Neuronal stem cell (in vitro differentiated cells): ENCODE measurements around the gene NDEL1.
A peak's percentile ranks its signal among the peaks of the same experiment; 100 is the strongest.

ENCODE experiments used
- DNase-seq: peaks from one replicate; pipeline ENCODE4 v3.0.0-alpha.2; 2013; ENCODE audit warnings: low spot score
- H2AFZ ChIP-seq: one replicate; pipeline ENCODE4 v1.6.1; 2013; ENCODE audit warnings: mild to moderate bottlenecking, low read length, inconsistent platforms
- H2AK5ac ChIP-seq: 2 replicates; pipeline ENCODE4 v1.6.1; 2013; ENCODE audit warnings: low read depth, mild to moderate bottlenecking, inconsistent platforms, low read length, moderate library complexity, mixed read lengths
- H2BK120ac ChIP-seq: 2 replicates; pipeline ENCODE4 v1.6.1; 2013; ENCODE audit warnings: low read depth, mild to moderate bottlenecking, inconsistent platforms, low read length, moderate library complexity, mixed read lengths
- H2BK12ac ChIP-seq: one replicate; pipeline ENCODE4 v1.6.1; 2013; ENCODE audit warnings: low read length, inconsistent platforms
- H2BK15ac ChIP-seq: 2 replicates; pipeline ENCODE4 v1.6.1; 2013; ENCODE audit warnings: mild to moderate bottlenecking, low read length, inconsistent platforms, mixed read lengths
- H2BK5ac ChIP-seq: one replicate; pipeline ENCODE4 v1.6.1; 2013; ENCODE audit warnings: inconsistent platforms, mild to moderate bottlenecking, low read length, moderate library complexity
- H3K14ac ChIP-seq: one replicate; pipeline ENCODE4 v1.6.1; 2013; ENCODE audit warnings: low read length, inconsistent platforms
- H3K18ac ChIP-seq: 2 replicates; pipeline ENCODE4 v1.6.1; 2013; ENCODE audit warnings: low read length, inconsistent platforms
- H3K23ac ChIP-seq: 2 replicates; pipeline ENCODE4 v1.6.1; 2013; ENCODE audit warnings: low read depth, mild to moderate bottlenecking, mixed read lengths, low read length, inconsistent platforms; ENCODE audit not compliant: poor library complexity
- H3K27ac ChIP-seq: replicated peaks from 3 replicates; pipeline ENCODE4 v1.5.1; 2013; ENCODE audit warnings: low read length, inconsistent platforms
- H3K27me3 ChIP-seq, 3 experiments: 2 replicates each; pipeline ENCODE4 v1.6.1; 2013; ENCODE audit warnings: low read length in 3 of 3, mild to moderate bottlenecking in 2 of 3, inconsistent platforms in 1 of 3, low read depth in 1 of 3, mixed read lengths in 1 of 3, moderate library complexity in 1 of 3; ENCODE audit not compliant: control insufficient read depth in 3 of 3, insufficient read depth in 3 of 3
- H3K36me3 ChIP-seq, 2 donors: replicated peaks in 1 of 2; 2 replicates each; pipeline ENCODE4 v1.6.1; 2013; ENCODE audit warnings: low read length in 2 of 2; ENCODE audit not compliant: control insufficient read depth in 2 of 2, insufficient read depth in 2 of 2
- H3K4ac ChIP-seq: 2 replicates; pipeline ENCODE4 v1.6.1; 2013; ENCODE audit warnings: inconsistent platforms, mild to moderate bottlenecking, low read length, moderate library complexity
- H3K4me1 ChIP-seq, 2 donors: 1 replicate in 1 of 2; 2 replicates in 1 of 2; pipeline ENCODE4 v1.6.1; 2013; ENCODE audit warnings: low read length in 2 of 2, low read depth in 1 of 2; ENCODE audit not compliant: control insufficient read depth in 2 of 2, insufficient read depth in 1 of 2
- H3K4me2 ChIP-seq: one replicate; pipeline ENCODE4 v1.6.1; 2013; ENCODE audit warnings: mild to moderate bottlenecking, low read length, inconsistent platforms; ENCODE audit not compliant: insufficient read depth, poor library complexity, severe bottlenecking
- H3K4me3 ChIP-seq, 2 donors: 2 replicates each; pipeline ENCODE4 v1.5.1; 2013; ENCODE audit warnings: low read length in 2 of 2, mild to moderate bottlenecking in 2 of 2, inconsistent platforms in 1 of 2, moderate library complexity in 1 of 2
- H3K79me1 ChIP-seq: one replicate; pipeline ENCODE4 v1.6.1; 2013; ENCODE audit warnings: low read depth, mild to moderate bottlenecking, inconsistent platforms, low read length, moderate library complexity
- H3K9ac ChIP-seq: one replicate; pipeline ENCODE4 v1.6.1; 2013; ENCODE audit warnings: mild to moderate bottlenecking, low read depth, low read length, inconsistent platforms; ENCODE audit not compliant: poor library complexity
- H3K9me3 ChIP-seq, 2 donors: replicated peaks in 1 of 2; 2 replicates each; pipeline versions ENCODE3 to v1.6.1; 2013; ENCODE audit warnings: low read length in 2 of 2, mild to moderate bottlenecking in 2 of 2, inconsistent platforms in 1 of 2, low read depth in 1 of 2, mixed read lengths in 1 of 2, moderate library complexity in 1 of 2; ENCODE audit not compliant: control insufficient read depth in 2 of 2, insufficient read depth in 1 of 2
- H4K8ac ChIP-seq: one replicate; pipeline ENCODE4 v1.6.1; 2013; ENCODE audit warnings: low read depth, mild to moderate bottlenecking, inconsistent platforms, low read length, moderate library complexity
- H4K91ac ChIP-seq: one replicate; pipeline ENCODE4 v1.6.1; 2013; ENCODE audit warnings: low read length, low read depth, mild to moderate bottlenecking, inconsistent platforms; ENCODE audit not compliant: poor library complexity
- WGBS, 2 donors: extraction: QIAGEN DNeasy Blood & Tissue Kit; methylation state at CpG; one replicate each; pipeline ENCODE4 v1.1.7; 2013; ENCODE audit warnings: missing lambda C conversion rate in 2 of 2, mixed read lengths in 1 of 2; ENCODE audit not compliant: insufficient read length in 2 of 2, insufficient replicate concordance in 1 of 2; ENCODE audit errors: extremely low coverage in 2 of 2; 5-methylcytosine and 5-hydroxymethylcytosine counted together

Gene NDEL1

DNA sequence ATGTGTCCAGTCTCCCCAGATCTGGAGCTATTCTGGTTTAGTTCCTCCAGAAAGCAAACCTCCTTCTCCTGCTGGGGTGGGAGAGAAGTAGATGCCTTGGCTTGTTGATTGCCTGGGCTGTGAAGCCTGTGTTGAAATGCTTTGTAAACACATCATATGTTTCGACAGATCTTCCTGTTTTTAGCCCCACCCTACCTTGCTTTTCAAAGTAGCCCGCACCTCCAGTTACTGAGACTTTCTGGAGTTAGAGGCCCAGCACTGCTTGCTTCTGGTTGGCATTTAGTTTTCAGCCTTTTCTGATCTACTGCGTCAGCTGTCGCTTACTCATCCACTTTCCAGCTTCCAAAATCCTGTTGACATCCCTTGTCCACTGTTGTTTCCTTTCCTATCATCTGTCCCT is 17.9 kb upstream of the NDEL1 start:
- Histone ChIP-seq H2BK5ac (no peak overlapping the region), H2BK120ac (no peak overlapping the region), H3K36me3 (no peaks in the 10 kb centered on the region), H3K79me1 (no peaks in the 10 kb centered on the region), H3K18ac (no peak overlapping the region), H3K27me3 (peaks cover 0 to 38% (median 0%) of the 10 kb centered on the region in 3 experiments), H2BK15ac (no peak overlapping the region), H4K91ac (no peak overlapping the region), H3K9me3 (peaks cover 0 to 2% of the 10 kb centered on the region in 2 donors), H3K9ac (no peak overlapping the region), H2BK12ac (no peak overlapping the region), H2AFZ (no peak overlapping the region), H4K8ac (no peak overlapping the region), H2AK5ac (no peak overlapping the region), H3K14ac (no peak overlapping the region), H3K27ac (no peak overlapping the region), H3K4ac (no peak overlapping the region), H3K4me2 (no peak overlapping the region), H3K23ac (no peak overlapping the region), H3K4me1 (no peaks in the 10 kb centered on the region), H3K4me3 (no peak overlapping the region)
- no CpG with 5 or more reads among the region's 4 CpGs for WGBS, 2 donors
- DNase-seq = no peak

DNA sequence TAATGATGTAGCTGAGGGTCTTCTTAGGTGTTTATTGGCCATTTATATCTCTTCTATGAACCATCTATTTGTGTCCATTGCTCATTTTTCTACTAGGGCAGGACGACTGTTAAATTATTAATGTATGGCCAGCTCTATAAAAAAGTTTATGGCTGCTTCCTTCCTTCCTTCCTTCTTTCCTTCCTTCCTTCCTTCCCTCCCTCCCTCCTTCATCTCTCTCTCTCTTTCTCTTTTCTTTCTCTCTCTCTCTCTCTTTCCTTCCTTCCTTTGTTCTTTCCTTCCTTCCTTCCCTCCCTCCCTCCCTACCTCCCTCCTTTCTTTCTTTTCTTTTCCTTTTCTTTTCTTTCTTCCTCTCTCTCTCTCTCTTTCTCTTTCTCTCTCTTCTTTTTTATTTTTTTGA is 17.2 kb upstream of the NDEL1 start:
- H2BK5ac ChIP-seq = no peak overlapping the region
- no peak overlapping the region for H2BK15ac ChIP-seq
- no peaks in the 10 kb centered on the region for H3K79me1 ChIP-seq
- no peak overlapping the region for H2AK5ac ChIP-seq
- no peaks in the 10 kb centered on the region for H3K4me1 ChIP-seq
- no peaks in the 10 kb centered on the region for H3K36me3 ChIP-seq
- H3K18ac ChIP-seq = no peak overlapping the region
- H3K9ac ChIP-seq = no peak overlapping the region
- no peak overlapping the region for H2BK120ac ChIP-seq
- no peak overlapping the region for H3K4ac ChIP-seq
- H4K91ac ChIP-seq = no peak overlapping the region
- no CpG with 5 or more reads among the region's 1 CpG for WGBS, 2 donors
- no peak overlapping the region for H3K23ac ChIP-seq
- H3K4me3 ChIP-seq = no peak overlapping the region
- no peak for DNase-seq
- no peak overlapping the region for H3K14ac ChIP-seq
- no peak overlapping the region for H2BK12ac ChIP-seq
- H4K8ac ChIP-seq = no peak overlapping the region
- no peak overlapping the region for H2AFZ ChIP-seq
- H3K27ac ChIP-seq = no peak overlapping the region
- peaks cover 0 to 2% of the 10 kb centered on the region in 2 donors for H3K9me3 ChIP-seq
- H3K4me2 ChIP-seq = no peak overlapping the region
- H3K27me3 ChIP-seq = peaks cover 0 to 33% (median 0%) of the 10 kb centered on the region in 3 experiments

DNA sequence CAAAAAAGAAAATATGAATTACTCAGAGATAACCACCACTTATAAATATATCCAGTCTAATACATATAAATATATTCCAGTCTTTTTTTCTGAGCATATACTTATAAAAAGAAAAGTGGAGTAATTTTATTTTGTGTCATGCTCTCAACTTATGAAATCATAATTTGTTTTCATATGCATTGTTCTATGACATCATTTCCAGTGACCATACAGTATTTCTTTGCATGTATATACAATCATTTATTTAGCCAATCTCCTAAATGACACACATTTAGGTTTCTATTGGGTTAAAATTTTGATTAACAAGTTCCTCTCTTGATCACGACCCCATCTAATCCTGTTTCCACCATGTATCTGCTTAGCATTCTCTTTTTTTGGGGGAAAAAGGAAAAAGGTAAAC is 16.4 kb upstream of the NDEL1 start:
- Histone ChIP-seq H2AK5ac (no peak overlapping the region), H3K4me3 (no peak overlapping the region), H2BK15ac (no peak overlapping the region), H2BK12ac (no peak overlapping the region), H2BK120ac (no peak overlapping the region), H2AFZ (no peak overlapping the region), H3K4ac (no peak overlapping the region), H3K4me1 (no peaks in the 10 kb centered on the region), H3K14ac (no peak overlapping the region), H4K8ac (no peak overlapping the region), H3K18ac (no peak overlapping the region), H4K91ac (no peak overlapping the region), H3K23ac (no peak overlapping the region), H3K27ac (no peak overlapping the region), H3K27me3 (peaks cover 0 to 31% (median 0%) of the 10 kb centered on the region in 3 experiments), H3K9me3 (peaks cover 0 to 2% of the 10 kb centered on the region in 2 donors), H2BK5ac (no peak overlapping the region), H3K79me1 (no peaks in the 10 kb centered on the region), H3K36me3 (no peaks in the 10 kb centered on the region), H3K4me2 (no peak overlapping the region), H3K9ac (no peak overlapping the region)
- no peak for DNase-seq
- WGBS, 2 donors = no CpG with 5 or more reads among the region's 1 CpG

DNA sequence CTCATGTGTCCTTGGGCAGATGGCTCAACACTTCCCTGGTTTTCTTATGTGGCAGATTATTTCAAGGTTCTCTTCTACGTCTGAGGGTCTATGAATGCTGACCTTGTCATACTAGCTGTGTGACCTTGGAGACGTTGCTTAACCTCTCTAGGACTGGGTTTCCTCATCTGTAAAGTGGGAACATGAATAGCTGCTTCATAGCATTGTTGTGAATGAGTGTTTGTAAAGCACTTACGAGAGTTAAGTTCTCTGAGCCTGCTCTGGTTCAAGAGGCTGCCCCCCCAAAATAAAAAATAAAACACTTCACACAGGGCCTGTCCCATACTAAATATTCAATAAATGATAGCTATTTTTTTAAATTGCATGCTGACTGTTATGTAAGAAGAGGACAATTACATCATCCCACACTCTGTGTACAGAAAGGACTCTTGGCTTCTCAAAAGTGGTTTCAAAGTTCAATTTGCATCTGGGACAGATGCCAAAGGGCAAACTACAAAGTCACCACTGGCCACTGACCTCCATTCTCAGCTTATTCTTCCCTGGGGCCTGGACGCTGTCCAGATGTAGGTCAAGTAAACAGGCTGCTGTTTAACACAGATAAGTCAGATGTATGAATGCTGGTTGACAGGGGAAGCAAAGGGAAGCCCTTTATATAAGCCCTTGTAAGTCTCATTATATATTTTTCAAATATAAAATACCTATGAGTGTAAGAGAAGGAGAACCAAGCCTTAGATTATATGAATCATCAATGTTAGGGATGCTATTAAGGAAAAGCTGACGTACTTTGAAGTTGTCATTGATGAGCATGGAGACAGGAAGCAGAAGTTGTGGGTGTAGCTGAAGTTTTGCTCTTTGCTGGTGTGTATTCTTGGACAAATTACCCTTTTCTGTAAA is 15.4 kb upstream of the NDEL1 start:
- H3K4me3 ChIP-seq = no peak overlapping the region
- no peak overlapping the region for H4K91ac ChIP-seq
- no peak for DNase-seq
- H3K18ac ChIP-seq = no peak overlapping the region
- no peak overlapping the region for H2AK5ac ChIP-seq
- peak overlapping the region; percentile 9 for H3K9ac ChIP-seq
- H4K8ac ChIP-seq = no peak overlapping the region
- peaks cover 0 to under 1% of the 10 kb centered on the region in 2 donors for H3K4me1 ChIP-seq
- no peak overlapping the region for H3K27ac ChIP-seq
- H2AFZ ChIP-seq = no peak overlapping the region
- no peaks in the 10 kb centered on the region for H3K36me3 ChIP-seq
- H2BK120ac ChIP-seq = no peak overlapping the region
- WGBS, 2 donors = no CpG with 5 or more reads among the region's 5 CpGs
- no peak overlapping the region for H2BK5ac ChIP-seq
- no peak overlapping the region for H2BK15ac ChIP-seq
- H3K79me1 ChIP-seq = no peaks in the 10 kb centered on the region
- no peak overlapping the region for H3K4me2 ChIP-seq
- peaks cover 0 to 2% of the 10 kb centered on the region in 2 donors for H3K9me3 ChIP-seq
- no peak overlapping the region for H2BK12ac ChIP-seq
- H3K4ac ChIP-seq = no peak overlapping the region
- no peak overlapping the region for H3K14ac ChIP-seq
- H3K23ac ChIP-seq = no peak overlapping the region
- H3K27me3 ChIP-seq = peaks cover 0 to 31% (median 0%) of the 10 kb centered on the region in 3 experiments
